HUES48 (cell line): Measurements from ENCODE around the gene CCDC167.
"Not testable (repeated sequence)": the region's sequence is repeated elsewhere in the genome, so short reads cannot be mapped to it uniquely, and the experiment has no call there.

Experiments used
- H3K27ac ChIP-seq: one replicate; pipeline ENCODE4 v1.7.0; 2013; ENCODE audit warnings: low read depth, low read length, inconsistent platforms
- H3K27me3 ChIP-seq: 2 replicates; pipeline ENCODE4 v1.6.1; 2013; ENCODE audit warnings: mild to moderate bottlenecking, low read length; ENCODE audit not compliant: control insufficient read depth, insufficient read depth
- H3K36me3 ChIP-seq: 2 replicates; pipeline ENCODE4 v1.6.1; 2013; ENCODE audit warnings: low read length; ENCODE audit not compliant: control insufficient read depth, insufficient read depth
- H3K4me1 ChIP-seq: 2 replicates; pipeline ENCODE4 v1.6.1; 2013; ENCODE audit warnings: mild to moderate bottlenecking, low read length; ENCODE audit not compliant: control insufficient read depth, insufficient read depth
- H3K4me3 ChIP-seq: 2 replicates; pipeline ENCODE4 v1.5.1; 2013; ENCODE audit warnings: mild to moderate bottlenecking, low read depth, low read length
- H3K9ac ChIP-seq: 2 replicates; pipeline ENCODE4 v1.6.1; 2013; ENCODE audit warnings: mild to moderate bottlenecking, low read depth, low read length, moderate library complexity
- H3K9me3 ChIP-seq: 2 replicates; pipeline ENCODE4 v1.6.1; 2013; ENCODE audit warnings: low read length; ENCODE audit not compliant: control insufficient read depth, insufficient read depth

The CCDC167 gene

GRCh38 chr6:37460805-37461204, 38.9 kb downstream of the CCDC167 start:
- Histone ChIP-seq H3K27me3 (no peaks in the 10 kb centered on the region), H3K9me3 (no peaks in the 10 kb centered on the region; the same call in 1 of the 2 replicates), H3K36me3 (peaks cover 66% of the 10 kb centered on the region), H3K4me1 (no peaks in the 10 kb centered on the region), H3K27ac (peak overlapping the region; percentile 69), H3K9ac (no peak overlapping the region), H3K4me3 (no peak overlapping the region)

GRCh38 chr6:37459981-37460800, 39.5 kb downstream of the CCDC167 start:
- Histone ChIP-seq H3K36me3 (peaks cover 72% of the 10 kb centered on the region), H3K9ac (no peak overlapping the region), H3K9me3 (no peaks in the 10 kb centered on the region; the same call in 1 of the 2 replicates), H3K27me3 (no peaks in the 10 kb centered on the region), H3K27ac (peak overlapping the region; percentile 69), H3K4me3 (no peak overlapping the region), H3K4me1 (no peaks in the 10 kb centered on the region)

- H3K27ac ChIP-seq, result no peak overlapping the region
- H3K4me1 ChIP-seq, result no peaks in the 10 kb centered on the region
- H3K36me3 ChIP-seq, result peaks cover 77% of the 10 kb centered on the region
- no peaks in the 10 kb centered on the region for H3K27me3 ChIP-seq
- H3K9ac ChIP-seq, result no peak overlapping the region
- no peaks in the 10 kb centered on the region; the same call in 1 of the 2 replicates for H3K9me3 ChIP-seq
- H3K4me3 ChIP-seq, result no peak overlapping the region
Measured at GRCh38 chr6:37456816-37457560, 42.7 kb downstream of the CCDC167 start.

DNA sequence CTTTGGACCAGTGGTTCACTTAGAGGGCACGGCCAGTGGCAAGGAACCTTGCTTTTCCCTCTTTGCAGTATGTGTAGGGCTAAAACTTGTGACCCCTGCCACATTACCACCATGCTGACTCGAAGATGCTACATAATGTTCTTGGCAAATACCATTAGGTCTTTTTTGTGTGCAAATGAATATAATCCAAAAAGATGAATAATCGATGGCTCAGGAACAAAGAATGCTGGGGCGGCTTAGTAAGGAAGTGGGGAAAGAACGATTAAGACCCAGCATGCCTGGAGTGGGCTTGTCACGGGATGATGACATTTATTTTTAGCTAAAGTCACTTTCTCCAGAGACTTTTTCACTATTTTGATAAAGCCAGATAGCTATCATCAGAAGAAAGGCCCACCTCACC, 43.6 kb downstream of the CCDC167 start:
- H3K27me3 ChIP-seq, result no peaks in the 10 kb centered on the region
- no peak overlapping the region for H3K9ac ChIP-seq
- no peak overlapping the region for H3K4me3 ChIP-seq
- no peaks in the 10 kb centered on the region for H3K4me1 ChIP-seq
- peaks cover 77% of the 10 kb centered on the region for H3K36me3 ChIP-seq
- no peak overlapping the region for H3K27ac ChIP-seq
- H3K9me3 ChIP-seq, result no peaks in the 10 kb centered on the region

- no peak overlapping the region for H3K9ac ChIP-seq
- no peak overlapping the region for H3K27ac ChIP-seq
- no peaks in the 10 kb centered on the region for H3K4me1 ChIP-seq
- H3K36me3 ChIP-seq, result peaks cover 77% of the 10 kb centered on the region
- no peaks in the 10 kb centered on the region for H3K9me3 ChIP-seq
- H3K27me3 ChIP-seq, result no peaks in the 10 kb centered on the region
- no peak overlapping the region for H3K4me3 ChIP-seq
Measured at GRCh38 chr6:37454420-37455140, 45.1 kb downstream of the CCDC167 start.

DNA sequence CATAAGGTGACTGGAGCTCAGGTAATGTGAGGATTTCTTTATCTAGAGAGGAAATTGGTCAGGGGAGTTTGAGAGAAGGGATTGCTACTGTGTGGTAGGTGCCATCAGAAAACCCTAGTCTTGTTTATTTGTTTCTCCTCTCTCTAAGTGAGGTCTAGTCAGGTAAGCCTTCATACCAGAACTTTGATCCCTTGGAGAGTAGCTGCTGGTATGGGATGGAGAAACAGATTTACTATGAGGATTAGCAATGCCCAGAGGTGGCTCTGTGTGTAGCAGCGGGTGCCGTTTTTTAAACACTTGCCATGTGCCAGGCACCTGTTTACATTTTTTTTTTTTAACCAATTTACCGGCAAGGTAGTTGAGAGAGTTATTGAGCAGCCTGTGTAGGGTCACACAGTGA, 47.2 kb downstream of the CCDC167 start:
- no peak overlapping the region for H3K4me3 ChIP-seq
- H3K4me1 ChIP-seq, result no peaks in the 10 kb centered on the region
- peaks cover 77% of the 10 kb centered on the region for H3K36me3 ChIP-seq
- H3K27ac ChIP-seq, result no peak overlapping the region
- H3K27me3 ChIP-seq, result no peaks in the 10 kb centered on the region
- no peak overlapping the region for H3K9ac ChIP-seq
- H3K9me3 ChIP-seq, result no peaks in the 10 kb centered on the region

- peaks cover 86% of the 10 kb centered on the region for H3K36me3 ChIP-seq
Measured at GRCh38 chr6:37451441-37452193, 48.1 kb downstream of the CCDC167 start.

GRCh38 chr6:37449984-37450383, 49.7 kb downstream of the CCDC167 start:
- Histone ChIP-seq H3K27me3 (no peaks in the 10 kb centered on the region), H3K4me1 (no peaks in the 10 kb centered on the region), H3K4me3 (no peak overlapping the region), H3K9me3 (no peaks in the 10 kb centered on the region), H3K36me3 (peaks cover 83% of the 10 kb centered on the region), H3K27ac (no peak overlapping the region), H3K9ac (no peak overlapping the region)

More at GRCh38 chr6:37451441-37452193, 48.1 kb downstream of the CCDC167 start:
- no peak overlapping the region for H3K4me3 ChIP-seq
- H3K27me3 ChIP-seq, result no peaks in the 10 kb centered on the region
- no peak overlapping the region for H3K9ac ChIP-seq
- H3K9me3 ChIP-seq, result no peaks in the 10 kb centered on the region
- H3K27ac ChIP-seq, result no peak overlapping the region
- H3K4me1 ChIP-seq, result no peaks in the 10 kb centered on the region

DNA sequence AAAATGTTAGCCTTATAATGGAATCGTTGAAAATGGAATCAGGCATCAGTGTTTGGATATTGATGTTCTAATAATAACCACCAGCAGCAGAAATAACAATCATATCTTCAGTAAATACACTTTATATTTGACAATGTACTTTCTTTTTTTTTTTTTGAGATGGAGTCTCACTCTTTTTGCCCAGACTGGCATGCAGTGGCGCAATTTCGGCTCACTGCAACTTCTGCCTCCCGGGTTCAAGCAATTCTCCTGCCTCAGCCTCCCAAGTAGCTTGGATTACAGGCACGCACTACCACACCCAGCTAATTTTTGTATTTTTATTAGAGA, 56.5 kb downstream of the CCDC167 start:
- H3K27ac ChIP-seq, H3K27me3 ChIP-seq, H3K4me3 ChIP-seq, H3K4me1 ChIP-seq, H3K9ac ChIP-seq, H3K9me3 ChIP-seq: not testable (repeated sequence)
- H3K36me3 ChIP-seq, result peaks cover 54% of the 10 kb centered on the region

GRCh38 chr6:37442416-37443215, 57.1 kb downstream of the CCDC167 start:
- Histone ChIP-seq H3K9me3 (no peaks in the 10 kb centered on the region), H3K4me3 (no peak overlapping the region), H3K27ac (no peak overlapping the region), H3K27me3 (no peaks in the 10 kb centered on the region), H3K4me1 (no peaks in the 10 kb centered on the region), H3K9ac (no peak overlapping the region), H3K36me3 (peaks cover 58% of the 10 kb centered on the region)
